CD4-positive, alpha-beta T cell treated with Interleukin-15 for 1 hour (primary cell): ENCODE results near the gene DCXR.

Source experiments
- DNase-seq: peaks from one replicate; pipeline ENCODE4 v3.0.0-alpha.2; 2020

DCXR gene

GRCh38 chr17:82037092-82037888 lies at the start of gene DCXR:
DCXR (minus strand) TSS chr17:82037697; CDS start chr17:82037682, 15 bp downstream.
- DNase-seq: peak; percentile 97

GRCh38 chr17:82085931-82086764 lies 48.7 kb upstream of the DCXR start:
- no peak for DNase-seq

DNA sequence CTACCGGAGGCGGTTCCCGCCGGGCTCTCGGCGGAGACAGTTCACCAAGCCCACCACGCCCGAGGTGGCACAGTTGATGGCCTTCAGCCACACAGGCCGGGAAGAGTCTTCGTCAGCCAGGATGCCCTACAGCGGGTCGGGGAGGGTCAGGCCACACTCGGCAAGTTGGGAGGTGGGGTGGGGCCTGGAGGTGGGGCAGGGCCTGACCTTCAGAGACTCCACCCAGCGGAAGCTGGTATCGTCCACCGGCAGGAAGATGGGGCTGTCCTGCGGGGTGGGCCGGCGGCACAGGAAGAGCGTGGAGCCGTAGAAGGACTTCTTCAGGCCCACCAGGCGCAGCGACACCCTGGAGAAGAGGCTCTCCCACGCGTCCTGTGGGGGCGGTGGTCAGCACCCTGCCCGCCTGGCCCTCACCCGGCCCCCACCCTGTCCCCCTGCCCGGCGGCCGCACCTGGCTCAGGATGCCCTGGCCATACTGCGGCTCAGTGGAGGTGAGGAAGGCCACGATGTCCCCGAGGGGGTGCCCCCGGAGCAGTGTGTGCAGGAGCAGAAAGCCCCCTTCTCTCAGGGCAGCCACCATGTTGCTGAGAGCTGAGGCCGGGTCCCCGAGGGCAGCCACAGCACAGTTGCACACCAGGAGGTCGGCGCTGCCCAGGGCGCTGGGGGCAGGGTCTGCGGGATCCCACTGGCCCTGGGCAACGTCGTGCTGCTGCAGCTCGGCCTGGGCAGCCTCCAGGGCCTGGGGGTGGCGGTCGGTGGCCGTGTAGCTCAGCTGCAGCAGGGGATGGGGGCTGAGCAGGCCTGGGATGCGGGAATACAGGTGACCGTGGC lies 47.7 kb upstream of the DCXR start:
- DNase-seq: no peak

DNA sequence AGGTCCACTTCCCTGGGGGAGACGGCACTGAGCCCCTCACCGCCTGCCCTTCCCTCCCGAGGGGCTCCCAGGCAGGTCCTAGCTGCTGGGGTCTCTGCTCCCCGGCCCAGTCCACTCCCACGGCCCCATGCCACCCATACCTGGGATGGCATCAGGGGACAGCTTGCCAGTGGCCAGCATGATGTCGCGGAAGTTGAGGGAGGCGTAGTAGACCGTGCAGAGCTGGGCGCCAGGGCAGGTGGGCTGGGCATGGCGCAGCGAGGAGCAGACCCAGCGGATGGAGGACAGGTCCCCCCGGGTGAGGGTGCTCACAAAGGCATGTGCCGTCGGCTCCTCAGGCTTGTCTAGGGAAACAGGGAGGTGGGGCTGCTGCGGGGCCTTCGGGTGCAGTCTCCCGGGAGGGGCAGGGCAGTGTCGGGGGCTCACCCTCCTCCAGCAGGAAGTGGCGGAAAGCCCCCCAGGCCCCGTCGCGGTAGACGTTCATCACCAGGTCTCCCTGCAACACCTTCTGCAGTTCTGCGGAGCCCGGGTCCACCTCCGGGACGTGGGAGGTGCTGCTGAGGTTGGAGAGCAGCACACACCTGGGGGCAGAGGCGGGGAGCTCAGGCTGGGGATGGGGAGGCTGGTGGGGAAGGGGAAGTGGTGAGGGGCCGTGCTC lies 47.0 kb upstream of the DCXR start:
- DNase-seq: no peak

- no peak for DNase-seq
Measured at GRCh38 chr17:82083533-82084359, 46.2 kb upstream of the DCXR start.

DNA sequence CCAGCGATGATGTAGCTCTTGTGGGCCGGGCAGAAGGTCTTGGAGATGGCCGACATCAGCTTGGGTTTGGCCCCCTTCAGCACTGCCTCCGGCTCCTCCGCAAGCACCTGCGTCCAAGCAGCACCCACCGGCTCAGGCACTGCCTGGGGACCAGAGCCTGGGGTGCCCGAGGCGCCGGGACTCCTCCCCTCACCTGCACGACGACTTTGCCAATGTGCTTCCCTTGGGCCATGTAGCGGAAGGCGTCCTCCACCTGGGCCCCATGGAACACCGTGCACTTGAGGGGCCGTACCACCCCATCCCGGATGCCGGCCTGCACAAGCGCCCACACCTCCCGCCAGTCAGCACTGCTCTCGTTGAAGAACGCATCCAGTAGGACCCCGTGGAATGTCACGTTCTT lies 45.5 kb upstream of the DCXR start:
- DNase-seq: no peak

DNA sequence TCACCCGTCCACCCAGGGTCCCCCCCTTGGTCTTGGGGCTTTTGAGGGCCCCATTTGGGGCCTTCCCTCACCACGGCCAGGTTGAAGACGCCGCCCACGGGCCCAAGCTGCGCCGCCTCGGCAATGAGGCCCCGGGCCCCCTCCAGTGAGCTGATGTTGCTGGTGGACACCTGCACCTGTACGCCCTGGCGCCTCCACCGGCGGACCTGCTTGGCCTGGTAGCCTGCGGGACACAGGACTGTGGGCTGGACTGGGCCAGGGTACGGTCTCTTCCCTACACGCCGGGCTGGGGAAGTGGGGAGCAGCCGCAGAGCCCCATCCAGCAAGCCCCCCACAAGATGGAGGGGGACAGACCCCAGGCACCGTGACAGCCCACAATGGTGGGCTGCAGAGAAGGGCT lies 45.0 kb upstream of the DCXR start:
- DNase-seq: no peak

- no peak for DNase-seq
Measured at GRCh38 chr17:82081966-82082365, 44.5 kb upstream of the DCXR start.

GRCh38 chr17:82081546-82081945 lies 44.0 kb upstream of the DCXR start:
- no peak for DNase-seq

GRCh38 chr17:82080789-82081464 lies 43.4 kb upstream of the DCXR start:
- DNase-seq: no peak

- DNase-seq: no peak
Measured at GRCh38 chr17:82080048-82080788, 42.7 kb upstream of the DCXR start.

DNA sequence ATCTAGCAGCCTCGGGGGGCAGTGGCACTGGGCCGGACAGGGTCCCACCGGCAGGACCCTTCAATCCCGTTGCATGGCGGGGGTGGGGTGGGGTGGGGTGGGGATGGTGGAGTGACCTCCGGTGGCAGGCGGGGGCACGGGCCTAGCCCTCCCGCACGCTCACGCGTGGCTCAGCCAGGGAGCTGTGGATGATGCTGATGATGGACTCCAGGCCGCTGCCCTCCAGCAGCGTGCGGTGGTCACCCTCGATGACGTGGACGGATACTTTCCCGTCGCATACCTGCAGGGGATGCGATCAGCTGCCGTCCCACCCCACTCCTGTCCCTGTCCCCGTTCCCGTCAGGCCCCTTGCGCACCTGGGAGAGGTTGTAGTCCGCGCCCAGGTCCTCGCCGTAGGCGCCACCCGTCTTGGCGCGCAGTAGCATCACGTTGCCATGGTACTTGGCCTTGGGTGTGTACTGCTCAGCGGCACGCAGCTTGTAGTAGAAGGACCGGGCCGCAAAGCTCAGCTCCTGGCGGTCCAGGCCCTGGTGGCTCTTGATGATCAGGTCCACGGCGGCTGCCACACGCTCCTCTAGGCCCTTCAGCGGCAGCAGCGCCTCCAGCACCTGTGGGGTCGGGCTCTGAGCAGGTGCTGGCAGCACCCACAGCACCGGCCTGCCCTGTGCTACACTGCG lies 41.6 kb upstream of the DCXR start:
- no peak for DNase-seq

GRCh38 chr17:82078433-82078832 lies 40.9 kb upstream of the DCXR start:
- DNase-seq: no peak

GRCh38 chr17:82077617-82078358 lies 40.3 kb upstream of the DCXR start:
- DNase-seq: no peak

- no peak for DNase-seq
Measured at GRCh38 chr17:82076785-82077591, 39.5 kb upstream of the DCXR start.

GRCh38 chr17:82076018-82076784 lies 38.7 kb upstream of the DCXR start:
- no peak for DNase-seq

GRCh38 chr17:82073446-82073845 lies 35.9 kb upstream of the DCXR start:
- DNase-seq: no peak
